Neural progenitor cell (in vitro differentiated cells): ENCODE data around the gene USP49.

Source experiments
- CTCF ChIP-seq: fragments of 200-600 bp; sonication (generic); IDR thresholded peaks from 2 replicates; pipeline ENCODE4 v1.5.1; 2017; ENCODE audit warnings: antibody characterized with exemption, mild to moderate bottlenecking
- EZH2phosphoT487 ChIP-seq: fragments of 200-600 bp; sonication (generic); IDR thresholded peaks from 2 replicates; pipeline ENCODE4 v1.6.1; 2017; ENCODE audit warnings: antibody characterized with exemption

- TF ChIP-seq CTCF (no peak), EZH2phosphoT487 (no peak)
These were observed 105.8 kb downstream of the USP49 start for GRCh38 chr6:41789390-41789724.
